Uterus (tissue), 4 donors: ENCODE results near the gene TYRO3. TPM values are rescaled to one million over a fixed set of nuclear protein-coding genes. Genes with fewer than 3 reads are reported as not detected.
"Not testable (repeated sequence)": the region's sequence is repeated elsewhere in the genome, so short reads cannot be mapped to it uniquely, and the experiment has no call there.

ENCODE experiments used
- DNase-seq, 2 donors: peaks; one replicate each; pipeline ENCODE4 v3.0.0-alpha.2; 2019 to 2020
- H3K27ac ChIP-seq, 2 donors: fragments of 200-600 bp; sonication (generic); 1 replicate in 1 of 2; 2 replicates in 1 of 2; pipeline ENCODE4 v1.5.1; 2016 to 2018
- H3K27me3 ChIP-seq, 2 donors: fragments of 200-600 bp; sonication (generic); one replicate each; pipeline ENCODE4 v1.5.1; 2018 to 2019; ENCODE audit warnings: control low read depth in 1 of 2
- H3K36me3 ChIP-seq, 2 donors: fragments of 200-600 bp; sonication (generic); one replicate each; pipeline ENCODE4 v1.5.1; 2019; ENCODE audit warnings: control low read depth in 1 of 2
- H3K4me1 ChIP-seq, 2 donors: fragments of 200-600 bp; sonication (generic); one replicate each; pipeline ENCODE4 v1.5.1; 2018 to 2019; ENCODE audit warnings: control low read depth in 1 of 2
- H3K4me3 ChIP-seq, 2 donors: fragments of 200-600 bp; sonication (generic); 1 replicate in 1 of 2; 2 replicates in 1 of 2; pipeline ENCODE4 v1.5.1; 2018 to 2019; ENCODE audit warnings: mild to moderate bottlenecking in 1 of 2
- H3K9me3 ChIP-seq, 2 donors: fragments of 200-600 bp; sonication (generic); one replicate each; pipeline ENCODE4 v1.5.1; 2019; ENCODE audit warnings: control low read depth in 1 of 2
- POLR2A ChIP-seq, 2 donors: fragments of 450-650 bp; IDR thresholded peaks; one replicate each; pipeline ENCODE4 v1.6.1; 2016; ENCODE audit warnings: antibody characterized with exemption in 2 of 2, mild to moderate bottlenecking in 1 of 2, moderate library complexity in 1 of 2
- intact Hi-C: fragments of 100-400 bp; cut with DNase I; formaldehyde crosslinking; loops from one replicate; pipeline ENCODE4 v1.15.1; 2023; ENCODE audit warnings: low total_unique reads
- total RNA-seq, 4 donors: library from RNA; depleted of rRNA in 3 of 4; stranded (reverse); fragments of >200 nt in 3 of 4; gene quantifications; one replicate each; pipeline versions ENCODE4 v1.1.0 to v1.2.4, GENCODE V29; 2014 to 2023
- TF ChIP-seq, protein P1 (sequence below), 4 experiments: fragments of 200-600 bp in 2 of 4; fragments of 450-650 bp in 2 of 4; sonication (generic) in 2 of 4; IDR thresholded peaks; one replicate each; pipeline ENCODE4 v1.5.1; 2016 to 2019; ENCODE audit warnings: antibody characterized with exemption in 4 of 4, mild to moderate bottlenecking in 2 of 4, moderate library complexity in 1 of 4
- donor health status: DM: yes; HTN: yes; CAD: no.

The TYRO3 gene
- total RNA-seq, 4 donors from 2014 or later = 6.5 to 34.8 (median 24.3) TPM

GRCh38 chr15:41592718-41593117 is 33.7 kb downstream of the TYRO3 start:
- H3K27me3 ChIP-seq, H3K36me3 ChIP-seq, H3K4me3 ChIP-seq, H3K27ac ChIP-seq, intact Hi-C loops, H3K4me1 ChIP-seq, H3K9me3 ChIP-seq, DNase-seq: not testable (repeated sequence)

- Histone ChIP-seq H3K36me3 (no peaks in the 10 kb centered on the region), H3K27ac (no peak overlapping the region), H3K27me3 (no peaks in the 10 kb centered on the region), H3K4me3 (no peak overlapping the region), H3K9me3 (no peaks in the 10 kb centered on the region), H3K4me1 (no peaks in the 10 kb centered on the region)
- intact Hi-C loops = no loop called here
- TF ChIP-seq, protein P1, sequence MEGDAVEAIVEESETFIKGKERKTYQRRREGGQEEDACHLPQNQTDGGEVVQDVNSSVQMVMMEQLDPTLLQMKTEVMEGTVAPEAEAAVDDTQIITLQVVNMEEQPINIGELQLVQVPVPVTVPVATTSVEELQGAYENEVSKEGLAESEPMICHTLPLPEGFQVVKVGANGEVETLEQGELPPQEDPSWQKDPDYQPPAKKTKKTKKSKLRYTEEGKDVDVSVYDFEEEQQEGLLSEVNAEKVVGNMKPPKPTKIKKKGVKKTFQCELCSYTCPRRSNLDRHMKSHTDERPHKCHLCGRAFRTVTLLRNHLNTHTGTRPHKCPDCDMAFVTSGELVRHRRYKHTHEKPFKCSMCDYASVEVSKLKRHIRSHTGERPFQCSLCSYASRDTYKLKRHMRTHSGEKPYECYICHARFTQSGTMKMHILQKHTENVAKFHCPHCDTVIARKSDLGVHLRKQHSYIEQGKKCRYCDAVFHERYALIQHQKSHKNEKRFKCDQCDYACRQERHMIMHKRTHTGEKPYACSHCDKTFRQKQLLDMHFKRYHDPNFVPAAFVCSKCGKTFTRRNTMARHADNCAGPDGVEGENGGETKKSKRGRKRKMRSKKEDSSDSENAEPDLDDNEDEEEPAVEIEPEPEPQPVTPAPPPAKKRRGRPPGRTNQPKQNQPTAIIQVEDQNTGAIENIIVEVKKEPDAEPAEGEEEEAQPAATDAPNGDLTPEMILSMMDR (IDR thresholded peaks at IDR 0.05) = no peak
- no peak for TF ChIP-seq POLR2A (IDR thresholded peaks at IDR 0.05)
- DNase-seq = no peak
These were observed 36.1 kb downstream of the TYRO3 start for GRCh38 chr15:41594801-41595746.

GRCh38 chr15:41596972-41597371 is 38.0 kb downstream of the TYRO3 start:
- Histone ChIP-seq H3K27me3 (no peaks in the 10 kb centered on the region), H3K27ac (no peak overlapping the region), H3K9me3 (no peaks in the 10 kb centered on the region), H3K4me3 (no peak overlapping the region), H3K36me3 (no peaks in the 10 kb centered on the region), H3K4me1 (no peaks in the 10 kb centered on the region)
- DNase-seq = no peak
- intact Hi-C loops = no loop called here
- TF ChIP-seq, protein P1 (IDR thresholded peaks at IDR 0.05) = no peak
- no peak for TF ChIP-seq POLR2A (IDR thresholded peaks at IDR 0.05)

DNA sequence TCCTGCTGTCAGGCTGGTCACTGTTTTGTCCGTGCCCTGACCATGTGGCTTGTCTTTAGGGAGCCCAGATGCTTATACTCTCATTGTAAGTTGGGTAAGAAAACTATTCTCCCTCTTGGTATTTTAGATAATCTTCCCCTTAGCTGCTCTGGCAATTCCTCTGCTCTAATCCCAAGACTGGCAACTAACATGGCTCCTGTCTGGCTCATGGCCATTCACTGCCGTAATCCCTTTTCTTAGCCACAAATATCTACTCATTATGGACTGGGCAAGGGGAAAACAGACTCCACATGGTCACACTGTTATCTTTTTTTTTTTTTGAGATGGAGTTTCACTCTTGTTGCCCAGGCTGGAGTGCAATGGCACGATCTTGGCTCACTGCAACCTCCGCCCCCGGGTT is 38.8 kb downstream of the TYRO3 start:
- intact Hi-C loops = no loop called here
- Histone ChIP-seq H3K36me3 (no peaks in the 10 kb centered on the region), H3K9me3 (no peaks in the 10 kb centered on the region), H3K4me3 (no peak overlapping the region), H3K4me1 (no peaks in the 10 kb centered on the region), H3K27ac (no peak overlapping the region), H3K27me3 (no peaks in the 10 kb centered on the region)
- TF ChIP-seq, protein P1 (IDR thresholded peaks at IDR 0.05) = no peak
- TF ChIP-seq POLR2A (IDR thresholded peaks at IDR 0.05) = no peak
- DNase-seq = no peak

DNA sequence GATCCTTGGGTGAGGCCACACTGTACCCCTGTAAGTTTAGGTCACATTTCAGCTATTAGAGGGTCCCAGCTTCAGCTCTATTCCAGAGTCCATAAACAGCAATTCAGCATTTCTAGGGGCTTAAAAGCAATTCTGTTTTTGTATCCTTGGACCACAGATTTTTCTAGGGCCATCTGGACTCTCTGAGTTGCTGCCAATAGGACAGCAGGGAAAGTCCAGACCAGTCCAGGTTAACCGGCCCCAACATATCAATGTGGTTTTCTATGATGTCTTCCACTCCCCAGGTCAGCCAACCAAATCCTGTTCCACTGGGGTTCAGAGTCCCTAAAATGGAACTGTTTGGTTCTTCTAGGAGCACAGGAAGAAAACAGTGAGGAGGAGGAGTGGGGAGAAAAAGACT is 40.0 kb downstream of the TYRO3 start:
- no peaks in the 10 kb centered on the region for H3K9me3 ChIP-seq
- no peaks in the 10 kb centered on the region for H3K4me1 ChIP-seq
- intact Hi-C loops = no loop called here
- no peaks in the 10 kb centered on the region for H3K27me3 ChIP-seq
- no peak overlapping the region for H3K27ac ChIP-seq
- H3K4me3 ChIP-seq = no peak overlapping the region
- TF ChIP-seq POLR2A (IDR thresholded peaks at IDR 0.05) = no peak
- no peaks in the 10 kb centered on the region for H3K36me3 ChIP-seq
- DNase-seq = no peak

DNA sequence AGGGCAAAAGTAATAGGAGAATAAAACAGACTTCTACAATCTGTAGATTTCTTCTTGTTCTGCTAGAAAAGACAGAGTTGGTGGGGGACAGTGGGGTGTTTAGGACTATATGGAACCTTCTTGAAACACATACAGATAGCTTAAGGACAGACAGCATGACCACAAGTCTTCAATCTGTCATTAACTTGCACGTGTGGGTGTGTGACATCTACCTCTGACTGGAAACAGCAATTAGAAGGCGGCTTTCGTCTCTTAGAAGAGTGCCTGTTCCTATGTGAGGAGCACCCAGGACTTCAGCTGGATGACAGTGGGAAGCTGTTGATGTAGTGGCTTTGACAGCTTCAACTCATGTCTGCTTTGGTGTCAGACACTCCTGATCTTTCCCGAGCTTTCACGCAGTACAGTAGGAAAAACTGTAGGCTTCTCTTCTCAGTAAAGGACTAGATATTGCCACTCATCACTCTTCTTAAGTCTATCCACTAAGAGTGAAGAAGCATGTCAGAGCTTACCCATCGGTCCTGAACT is 44.5 kb downstream of the TYRO3 start:
- intact Hi-C loops = no loop called here
- H3K4me3 ChIP-seq = no peak overlapping the region
- TF ChIP-seq POLR2A (IDR thresholded peaks at IDR 0.05) = no peak
- TF ChIP-seq, protein P1 (IDR thresholded peaks at IDR 0.05) = no peak
- no peak for DNase-seq
- H3K9me3 ChIP-seq = no peaks in the 10 kb centered on the region
- H3K27ac ChIP-seq = no peak overlapping the region
- peaks cover 0 to 7% of the 10 kb centered on the region in 2 donors for H3K4me1 ChIP-seq
- no peaks in the 10 kb centered on the region for H3K36me3 ChIP-seq
- no peaks in the 10 kb centered on the region for H3K27me3 ChIP-seq
